NCI-H748 (cell line): ENCODE data around the gene EXOC3L2.

Experiments used
- DNase-seq: peaks from one replicate; lab custom pipeline; 2025; ENCODE audit not compliant: unreplicated experiment; lab: John Stamatoyannopoulos, UW

The EXOC3L2 gene

GRCh38 chr19:45180936-45181335 lies 64.3 kb downstream of the EXOC3L2 start:
- no peak for DNase-seq

GRCh38 chr19:45179892-45180370 lies 65.3 kb downstream of the EXOC3L2 start:
- DNase-seq: no peak

GRCh38 chr19:45179072-45179891 lies 65.9 kb downstream of the EXOC3L2 start:
- peak; percentile 68 for DNase-seq

- DNase-seq: peak; percentile 100
Measured at GRCh38 chr19:45178262-45179071, 66.7 kb downstream of the EXOC3L2 start, which contains the start of gene BLOC1S3. BLOC1S3 (plus strand) TSS chr19:45178784; CDS start chr19:45179297, 513 bp downstream.

- peak; percentile 77 for DNase-seq
Measured at GRCh38 chr19:45177817-45178261, 67.4 kb downstream of the EXOC3L2 start, which contains the start of gene TRAPPC6A. TRAPPC6A (minus strand) TSS chr19:45178237; CDS start chr19:45178218, 19 bp downstream.

GRCh38 chr19:45175515-45176345 lies 69.5 kb downstream of the EXOC3L2 start:
- DNase-seq: no peak

- no peak for DNase-seq
Measured at GRCh38 chr19:45173816-45174215, 71.4 kb downstream of the EXOC3L2 start.

GRCh38 chr19:45172611-45173208 lies 72.5 kb downstream of the EXOC3L2 start:
- no peak for DNase-seq

- peak; percentile 38 for DNase-seq
Measured at GRCh38 chr19:45172173-45172572, 73.0 kb downstream of the EXOC3L2 start.

- no peak for DNase-seq
Measured at GRCh38 chr19:45171211-45171623, 74.0 kb downstream of the EXOC3L2 start.

GRCh38 chr19:45170146-45171106 lies 74.8 kb downstream of the EXOC3L2 start:
- no peak for DNase-seq

- no peak for DNase-seq
Measured at GRCh38 chr19:45169602-45170001, 75.6 kb downstream of the EXOC3L2 start.

- DNase-seq: peak; percentile 52
Measured at GRCh38 chr19:45168767-45169351, 76.3 kb downstream of the EXOC3L2 start.

GRCh38 chr19:45166723-45167252 lies 78.4 kb downstream of the EXOC3L2 start:
- DNase-seq: no peak

- no peak for DNase-seq
Measured at GRCh38 chr19:45164577-45165335, 80.5 kb downstream of the EXOC3L2 start.

- no peak for DNase-seq
Measured at GRCh38 chr19:45163751-45164460, 81.3 kb downstream of the EXOC3L2 start.

- no peak for DNase-seq
Measured at GRCh38 chr19:45163156-45163555, 82.1 kb downstream of the EXOC3L2 start.
